AG08395 (cell line): ENCODE results near the gene SLC49A3.
"Not testable (repeated sequence)": the region's sequence is repeated elsewhere in the genome, so short reads cannot be mapped to it uniquely, and the experiment has no call there.

Experiments
- DNase-seq: peaks from one replicate; pipeline ENCODE4 v3.0.0; 2012; ENCODE audit warnings: mixed read lengths, low spot score

Gene SLC49A3

GRCh38 chr4:680928-681645 lies 7.9 kb downstream of the SLC49A3 start:
- peak; percentile 67 for DNase-seq

- DNase-seq, result peak; percentile 41
Observed at GRCh38 chr4:680551-680927, 8.4 kb downstream of the SLC49A3 start.

- no peak for DNase-seq
Observed at GRCh38 chr4:680091-680490, 8.9 kb downstream of the SLC49A3 start.

- no peak for DNase-seq
Observed at GRCh38 chr4:679629-680028, 9.3 kb downstream of the SLC49A3 start.

GRCh38 chr4:679104-679481 lies 9.9 kb downstream of the SLC49A3 start:
- no peak for DNase-seq

GRCh38 chr4:678331-679103 lies 10.4 kb downstream of the SLC49A3 start:
- no peak for DNase-seq

- no peak for DNase-seq
Observed at GRCh38 chr4:677431-678293, 11.3 kb downstream of the SLC49A3 start.

- no peak for DNase-seq
Observed at GRCh38 chr4:676871-677235, 12.1 kb downstream of the SLC49A3 start.

GRCh38 chr4:675980-676870 lies 12.7 kb downstream of the SLC49A3 start:
- no peak for DNase-seq

- DNase-seq, result peak; percentile 21
Observed at GRCh38 chr4:675036-675882, 13.7 kb downstream of the SLC49A3 start.

GRCh38 chr4:674172-675035 lies 14.5 kb downstream of the SLC49A3 start, which contains the start of the genes ATP5ME and MYL5:
TSS of gene ATP5ME (minus strand) at chr4:674276. CDS start at chr4:674247, 29 bp downstream.
TSS of gene MYL5 (plus strand) at chr4:674542. CDS start at chr4:678027, 3,485 bp downstream.
- peak; percentile 100 for DNase-seq

GRCh38 chr4:673349-674091 lies 15.4 kb downstream of the SLC49A3 start:
- peak; percentile 39 for DNase-seq

- DNase-seq, result no peak
Observed at GRCh38 chr4:671769-672168, 17.2 kb downstream of the SLC49A3 start.

GRCh38 chr4:669806-670559 lies 19.0 kb downstream of the SLC49A3 start:
- DNase-seq, result not testable (repeated sequence)

GRCh38 chr4:668219-668618 lies 20.7 kb downstream of the SLC49A3 start:
- DNase-seq, result not testable (repeated sequence)

- DNase-seq, result no peak
Observed at GRCh38 chr4:667545-667925, 21.4 kb downstream of the SLC49A3 start.

- DNase-seq, result no peak
Observed at GRCh38 chr4:666822-667544, 22.0 kb downstream of the SLC49A3 start.
